COR-L47 (cell line): ENCODE results near the gene HEXIM1.

ENCODE experiments used
- DNase-seq: peaks from one replicate; lab custom pipeline; 2025; lab: John Stamatoyannopoulos, UW

HEXIM1 gene

DNA sequence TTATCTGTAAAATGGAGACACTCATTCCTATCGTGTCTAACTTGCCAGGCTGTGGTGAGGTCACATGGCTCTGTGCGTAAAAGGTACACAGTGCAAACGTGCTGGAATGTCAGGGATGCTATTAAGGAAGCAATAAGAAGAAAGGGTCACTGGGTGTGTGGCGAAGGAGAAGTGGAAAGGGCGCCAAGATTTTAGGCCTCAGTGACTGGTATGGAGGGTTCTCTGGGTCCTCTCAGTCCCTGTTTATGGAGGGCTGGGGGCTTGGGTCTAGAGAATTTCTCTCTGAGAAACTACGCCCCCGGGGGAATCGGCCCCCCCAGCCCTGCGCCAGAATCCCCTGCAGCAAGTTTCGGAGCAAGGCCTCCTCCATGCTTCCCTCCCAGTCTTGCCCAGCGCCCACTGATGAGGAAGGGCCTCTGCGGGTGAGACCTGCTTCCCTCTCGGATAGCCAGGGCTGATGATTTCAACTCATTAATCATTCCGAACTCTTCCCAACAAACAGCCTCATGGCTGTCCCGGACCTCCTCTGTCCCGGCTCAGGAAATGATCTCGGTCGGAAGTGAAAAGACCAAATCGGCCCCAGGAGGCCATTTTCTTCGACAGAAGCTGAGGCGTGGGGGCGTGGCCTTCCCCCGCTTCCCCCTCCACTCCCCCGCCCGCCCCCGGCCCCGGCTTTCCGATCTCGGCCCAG, 1.2 kb upstream of the HEXIM1 start:
- peak; percentile 83 for DNase-seq

GRCh38 chr17:45147581-45148182, 593 bp upstream of the HEXIM1 start:
- peak; percentile 92 for DNase-seq

DNA sequence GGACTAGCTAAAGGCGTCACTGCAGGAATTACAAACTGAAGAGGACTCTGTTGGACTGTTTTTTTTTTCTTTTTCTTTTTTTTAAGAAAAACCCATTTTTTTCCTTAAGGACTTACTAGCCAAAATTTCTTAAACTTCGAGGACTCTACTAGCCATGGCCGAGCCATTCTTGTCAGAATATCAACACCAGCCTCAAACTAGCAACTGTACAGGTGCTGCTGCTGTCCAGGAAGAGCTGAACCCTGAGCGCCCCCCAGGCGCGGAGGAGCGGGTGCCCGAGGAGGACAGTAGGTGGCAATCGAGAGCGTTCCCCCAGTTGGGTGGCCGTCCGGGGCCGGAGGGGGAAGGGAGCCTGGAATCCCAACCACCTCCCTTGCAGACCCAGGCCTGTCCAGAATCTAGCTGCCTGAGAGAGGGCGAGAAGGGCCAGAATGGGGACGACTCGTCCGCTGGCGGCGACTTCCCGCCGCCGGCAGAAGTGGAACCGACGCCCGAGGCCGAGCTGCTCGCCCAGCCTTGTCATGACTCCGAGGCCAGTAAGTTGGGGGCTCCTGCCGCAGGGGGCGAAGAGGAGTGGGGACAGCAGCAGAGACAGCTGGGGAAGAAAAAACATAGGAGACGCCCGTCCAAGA, 878 bp downstream of the HEXIM1 start:
- peak; percentile 71 for DNase-seq

DNA sequence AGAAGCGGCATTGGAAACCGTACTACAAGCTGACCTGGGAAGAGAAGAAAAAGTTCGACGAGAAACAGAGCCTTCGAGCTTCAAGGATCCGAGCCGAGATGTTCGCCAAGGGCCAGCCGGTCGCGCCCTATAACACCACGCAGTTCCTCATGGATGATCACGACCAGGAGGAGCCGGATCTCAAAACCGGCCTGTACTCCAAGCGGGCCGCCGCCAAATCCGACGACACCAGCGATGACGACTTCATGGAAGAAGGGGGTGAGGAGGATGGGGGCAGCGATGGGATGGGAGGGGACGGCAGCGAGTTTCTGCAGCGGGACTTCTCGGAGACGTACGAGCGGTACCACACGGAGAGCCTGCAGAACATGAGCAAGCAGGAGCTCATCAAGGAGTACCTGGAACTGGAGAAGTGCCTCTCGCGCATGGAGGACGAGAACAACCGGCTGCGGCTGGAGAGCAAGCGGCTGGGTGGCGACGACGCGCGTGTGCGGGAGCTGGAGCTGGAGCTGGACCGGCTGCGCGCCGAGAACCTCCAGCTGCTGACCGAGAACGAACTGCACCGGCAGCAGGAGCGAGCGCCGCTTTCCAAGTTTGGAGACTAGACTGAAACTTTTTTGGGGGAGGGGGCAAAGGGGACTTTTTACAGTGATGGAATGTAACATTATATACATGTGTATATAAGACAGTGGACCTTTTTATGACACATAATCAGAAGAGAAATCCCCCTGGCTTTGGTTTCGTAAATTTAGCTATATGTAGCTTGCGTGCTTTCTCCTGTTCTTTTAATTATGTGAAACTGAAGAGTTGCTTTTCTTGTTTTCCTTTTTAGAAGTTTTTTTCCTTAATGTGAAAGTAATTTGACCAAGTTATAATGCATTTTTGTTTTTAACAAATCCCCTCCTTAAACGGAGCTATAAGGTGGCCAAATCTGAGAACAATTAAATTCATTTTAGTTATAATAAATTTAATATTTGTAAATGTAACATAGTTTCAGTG, 1.7 kb downstream of the HEXIM1 start:
- DNase-seq = no peak

- DNase-seq = no peak
Measured at GRCh38 chr17:45150911-45151809, 2.9 kb downstream of the HEXIM1 start.

DNA sequence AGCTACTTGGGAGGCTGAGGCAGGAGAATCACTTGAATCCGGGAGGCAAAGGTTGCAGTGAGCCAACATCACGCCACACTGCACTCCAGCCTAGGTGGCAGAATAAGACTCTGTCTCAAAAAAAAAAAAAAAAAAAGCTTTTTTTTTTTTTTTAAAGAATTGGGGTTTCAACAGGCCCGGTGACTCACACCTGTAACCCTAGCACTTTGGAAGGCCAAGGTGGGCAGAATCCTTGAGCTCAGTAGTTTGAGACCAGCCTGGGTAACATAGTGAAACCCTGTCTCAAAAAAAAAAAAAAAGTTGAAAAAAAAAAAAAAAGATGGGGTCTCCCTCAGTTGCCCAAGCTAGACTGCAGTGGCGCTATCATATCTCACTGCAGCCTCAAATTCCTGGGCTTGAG, 6.8 kb downstream of the HEXIM1 start:
- DNase-seq = no peak

- no peak for DNase-seq
Measured at GRCh38 chr17:45155483-45155882, 7.2 kb downstream of the HEXIM1 start.

DNA sequence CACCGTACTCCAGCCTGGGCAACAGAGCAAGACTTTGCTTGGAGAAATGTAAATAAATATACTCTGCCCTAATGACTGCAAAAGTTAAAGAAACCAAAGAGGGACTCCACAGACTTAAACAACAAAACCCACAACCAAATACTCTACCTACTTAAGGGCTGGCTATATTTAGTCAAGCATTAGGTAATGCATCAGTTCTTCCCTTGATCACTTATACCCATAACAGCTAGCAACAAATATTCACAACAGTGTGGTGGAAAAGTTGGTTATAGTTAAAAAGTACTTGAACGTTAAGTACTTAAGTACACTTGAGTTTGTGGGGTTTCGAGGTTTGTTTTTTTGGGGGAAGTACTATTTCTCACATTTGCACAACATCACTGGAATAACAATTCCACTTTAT, 8.0 kb downstream of the HEXIM1 start:
- DNase-seq = no peak

GRCh38 chr17:45160447-45161287, 12.4 kb downstream of the HEXIM1 start:
- peak; percentile 65 for DNase-seq

DNA sequence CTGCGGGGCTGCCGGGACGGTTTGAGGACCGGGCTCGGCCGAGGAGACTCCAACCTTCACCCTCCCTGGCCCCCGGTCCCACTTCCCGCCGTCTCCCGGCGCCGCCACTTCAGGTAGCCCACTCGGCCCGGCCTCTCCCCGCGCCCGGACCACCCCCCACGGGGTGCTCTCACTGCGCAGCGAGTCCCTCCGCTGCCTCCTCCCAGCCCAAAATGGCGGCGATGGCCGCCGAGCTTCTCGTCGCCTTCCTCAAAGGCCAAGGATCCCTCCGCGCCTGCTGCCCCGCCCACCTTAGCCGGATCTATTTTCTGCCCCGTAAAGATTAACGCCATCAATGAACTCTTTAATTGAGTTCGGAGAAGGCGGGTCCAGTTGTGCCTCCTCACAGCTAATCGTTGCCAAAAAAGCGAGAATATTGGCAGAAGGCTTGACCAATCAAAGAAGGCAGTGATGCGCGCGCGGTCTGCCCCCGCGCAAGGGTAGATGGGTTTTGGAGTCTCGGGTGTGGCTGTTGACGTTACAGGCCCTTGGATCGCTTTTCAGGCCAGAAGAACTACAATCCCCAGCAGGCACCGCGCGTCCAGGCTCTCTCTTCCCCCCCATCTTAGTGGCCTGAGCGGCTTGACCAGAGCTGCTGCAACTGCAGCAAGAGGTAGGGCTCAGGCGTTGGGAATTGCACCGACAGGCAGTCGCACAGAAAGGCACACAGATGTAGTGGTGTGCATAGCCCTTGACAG, 13.2 kb downstream of the HEXIM1 start, which contains the start of gene HEXIM2:
HEXIM2 (plus strand) TSS at position 588 of the 737 bp plus-strand sequence. CDS start 919 bp downstream, outside the sequence.
- DNase-seq = peak; percentile 99

DNA sequence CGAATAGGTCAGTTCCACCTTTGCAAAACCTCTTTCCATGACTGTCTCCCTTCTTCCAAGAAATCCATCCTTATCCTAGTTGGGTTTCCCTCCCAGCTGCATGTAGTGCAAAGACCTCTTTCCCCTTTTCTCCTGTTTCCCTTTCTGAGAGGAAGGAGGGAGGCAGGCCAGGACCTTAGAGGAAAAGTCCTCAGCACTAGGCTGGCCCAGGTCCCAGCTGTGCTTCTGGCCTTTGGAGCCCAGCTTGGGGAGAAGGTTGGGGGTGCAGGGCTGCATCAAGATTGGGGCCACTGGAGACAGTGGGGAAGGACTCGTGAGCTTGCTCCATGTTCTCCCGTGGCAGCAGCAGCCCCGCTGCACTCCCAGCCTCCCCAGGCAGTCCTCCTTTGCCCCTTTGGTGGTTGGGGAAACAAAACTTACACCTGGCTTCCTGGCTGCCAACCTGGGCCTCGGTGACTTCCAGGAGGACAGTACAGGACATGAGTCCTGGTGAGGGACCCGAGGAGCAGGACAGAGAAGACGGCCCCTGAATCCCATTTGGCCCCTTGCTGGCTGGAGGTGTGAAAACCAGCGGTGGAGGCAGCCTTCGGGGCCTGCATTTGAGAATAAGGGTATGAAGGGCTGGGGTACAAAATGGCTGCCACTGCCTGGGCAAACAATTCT, 13.9 kb downstream of the HEXIM1 start:
- DNase-seq = no peak

GRCh38 chr17:45164734-45165269, 16.5 kb downstream of the HEXIM1 start:
- no peak for DNase-seq

DNA sequence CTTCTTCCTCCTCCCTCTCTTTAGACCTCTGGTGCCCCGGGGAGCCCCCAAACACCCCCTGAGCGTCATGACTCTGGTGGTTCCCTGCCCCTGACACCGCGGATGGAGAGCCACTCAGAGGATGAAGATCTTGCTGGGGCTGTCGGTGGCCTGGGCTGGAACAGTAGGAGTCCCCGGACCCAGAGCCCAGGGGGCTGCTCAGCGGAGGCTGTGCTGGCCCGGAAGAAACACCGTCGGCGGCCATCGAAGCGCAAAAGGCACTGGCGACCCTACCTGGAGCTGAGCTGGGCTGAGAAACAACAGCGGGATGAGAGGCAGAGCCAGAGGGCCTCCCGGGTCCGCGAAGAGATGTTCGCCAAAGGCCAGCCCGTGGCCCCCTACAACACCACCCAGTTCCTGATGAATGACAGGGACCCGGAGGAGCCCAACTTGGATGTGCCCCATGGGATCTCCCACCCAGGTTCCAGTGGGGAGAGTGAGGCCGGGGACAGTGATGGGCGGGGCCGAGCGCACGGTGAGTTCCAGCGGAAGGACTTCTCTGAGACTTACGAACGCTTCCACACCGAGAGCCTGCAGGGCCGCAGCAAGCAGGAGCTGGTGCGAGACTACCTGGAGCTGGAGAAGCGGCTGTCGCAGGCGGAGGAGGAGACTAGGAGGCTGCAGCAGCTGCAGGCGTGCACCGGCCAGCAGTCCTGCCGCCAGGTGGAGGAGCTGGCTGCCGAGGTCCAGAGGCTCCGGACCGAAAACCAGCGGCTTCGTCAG, 20.9 kb downstream of the HEXIM1 start:
- no peak for DNase-seq

DNA sequence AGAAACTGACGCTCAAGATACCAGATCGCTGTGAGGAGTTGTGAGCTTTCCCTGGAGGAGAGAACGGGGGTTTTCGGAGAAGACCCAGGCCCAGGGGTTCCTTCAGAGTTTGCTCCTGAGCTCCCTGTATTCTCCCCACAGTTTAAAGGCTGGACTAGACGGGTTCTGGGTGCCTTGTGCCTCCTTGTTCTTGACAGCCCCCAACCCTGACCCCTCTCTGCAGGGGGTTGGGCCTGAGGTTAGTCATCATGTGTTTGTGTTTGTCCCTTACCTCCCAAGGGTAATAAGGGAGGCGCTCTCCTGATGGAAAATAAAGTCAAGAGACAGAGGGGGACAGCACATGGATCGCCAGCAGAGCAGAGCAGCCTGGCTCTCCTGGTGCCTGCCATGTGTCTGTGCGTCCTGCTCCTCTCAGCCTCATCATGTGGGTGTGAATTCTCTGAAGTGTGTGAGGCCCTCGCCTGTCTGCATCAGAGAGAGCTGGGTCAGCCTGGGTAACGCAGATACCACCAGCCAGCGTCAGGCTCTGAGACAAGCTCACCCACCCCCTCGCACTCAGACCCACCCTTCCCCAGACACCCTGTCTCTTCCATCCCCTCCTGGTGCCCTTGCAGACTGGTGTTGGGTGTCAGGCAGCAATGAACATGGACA, 22.1 kb downstream of the HEXIM1 start:
- no peak for DNase-seq

DNA sequence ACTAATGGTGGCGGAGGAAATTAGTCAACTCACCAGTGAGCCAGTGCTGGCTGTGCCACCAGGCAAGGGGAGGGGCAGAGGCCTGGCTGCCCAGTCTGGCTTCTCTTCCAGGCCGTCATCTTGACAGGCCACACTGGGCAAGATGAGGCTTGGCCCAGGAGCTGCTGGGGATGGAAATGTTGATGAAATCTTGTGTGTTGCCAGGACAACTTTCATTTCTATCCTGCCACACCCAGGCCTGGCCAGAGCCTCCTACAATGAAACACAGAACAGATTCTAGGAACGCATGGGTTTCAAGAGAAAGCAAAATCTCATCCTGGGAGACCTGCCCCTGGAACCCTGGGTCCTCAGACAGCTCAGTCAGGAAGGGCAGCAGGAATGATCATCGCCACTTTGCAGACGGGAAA, 22.7 kb downstream of the HEXIM1 start:
- no peak for DNase-seq

DNA sequence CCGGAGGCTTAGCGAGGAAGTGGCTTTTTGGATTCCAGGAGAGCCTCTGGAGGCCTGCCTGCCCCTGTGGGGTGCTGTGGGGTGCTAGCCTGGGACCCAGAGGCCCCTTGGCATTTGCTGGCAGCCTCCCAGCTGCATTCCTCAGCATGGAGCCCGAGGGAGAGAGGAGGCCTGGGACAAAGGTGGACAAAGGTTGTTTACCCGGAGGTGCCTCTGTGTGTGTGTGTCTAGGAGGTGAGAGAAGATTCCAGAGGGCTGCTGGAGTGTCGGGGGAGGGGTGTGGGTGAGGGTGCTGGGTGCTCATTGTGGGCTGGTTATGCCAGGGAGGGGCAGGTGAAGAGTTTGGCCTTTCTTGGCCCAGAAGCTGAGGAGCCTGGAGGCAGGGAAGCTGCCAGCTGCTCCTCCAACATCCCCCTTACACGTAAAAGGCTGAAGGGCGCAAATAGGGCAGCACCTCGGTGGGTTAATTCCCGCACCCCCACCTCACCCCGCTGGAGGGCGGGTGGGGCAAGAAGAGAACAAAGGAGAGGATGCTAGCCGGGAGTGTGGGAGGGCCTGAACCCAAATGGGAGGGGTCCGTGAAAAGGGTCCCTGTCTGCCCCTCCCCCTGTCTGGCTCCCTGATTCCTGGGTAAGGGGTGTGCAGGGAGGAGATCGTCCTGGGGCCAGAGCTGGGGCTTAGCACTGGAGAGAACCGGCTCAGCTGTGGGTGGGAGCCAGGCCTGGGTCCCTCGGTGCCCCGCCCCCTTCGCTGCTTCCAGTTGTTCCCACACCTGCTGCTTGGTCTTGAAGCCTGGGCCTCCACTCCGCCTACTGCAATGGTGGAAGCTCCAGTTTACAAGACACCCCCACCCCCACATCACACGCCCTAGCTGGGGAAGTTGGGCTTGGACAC, 23.3 kb downstream of the HEXIM1 start:
- DNase-seq = no peak
